Retinal pigment epithelial cell (primary cell): ENCODE data around the gene KCNE3.
A peak's percentile ranks its signal among the peaks of the same experiment; 100 is the strongest.

Source experiments
- DNase-seq: peaks from one replicate; pipeline ENCODE4 v3.0.0-alpha.2; 2010; ENCODE audit warnings: low read depth
- H3K4me3 ChIP-seq: 2 replicates; pipeline ENCODE4 v1.5.1; 2011; ENCODE audit warnings: mild to moderate bottlenecking, low read length, control low read depth, moderate library complexity
- TF ChIP-seq, protein P1 (sequence below): conservative IDR thresholded peaks from 2 replicates; pipeline ENCODE4 v1.5.1; 2011; ENCODE audit warnings: low read depth, low read length, control low read depth, inconsistent platforms

KCNE3 gene

DNA sequence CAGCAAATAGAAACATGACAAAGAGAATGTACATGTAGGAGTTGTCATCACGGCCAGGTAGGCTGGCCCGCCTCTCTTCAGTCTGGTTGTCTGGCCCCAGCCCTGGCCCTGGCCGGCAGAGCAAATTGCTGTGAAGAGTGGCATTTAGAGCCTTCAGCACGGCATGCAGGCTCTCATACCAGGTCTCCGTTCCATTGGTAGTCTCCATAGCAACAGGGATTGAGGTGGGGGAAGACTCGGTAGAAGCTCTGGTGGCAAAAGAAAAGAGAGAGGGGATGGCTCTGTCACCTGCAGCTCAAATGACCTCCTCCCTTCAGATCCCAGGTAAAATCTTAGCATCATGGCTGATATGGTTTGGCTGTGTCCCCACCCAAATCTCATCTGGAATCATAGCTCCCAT, 10.0 kb downstream of the KCNE3 start:
- no peak for DNase-seq
- TF ChIP-seq, protein P1, sequence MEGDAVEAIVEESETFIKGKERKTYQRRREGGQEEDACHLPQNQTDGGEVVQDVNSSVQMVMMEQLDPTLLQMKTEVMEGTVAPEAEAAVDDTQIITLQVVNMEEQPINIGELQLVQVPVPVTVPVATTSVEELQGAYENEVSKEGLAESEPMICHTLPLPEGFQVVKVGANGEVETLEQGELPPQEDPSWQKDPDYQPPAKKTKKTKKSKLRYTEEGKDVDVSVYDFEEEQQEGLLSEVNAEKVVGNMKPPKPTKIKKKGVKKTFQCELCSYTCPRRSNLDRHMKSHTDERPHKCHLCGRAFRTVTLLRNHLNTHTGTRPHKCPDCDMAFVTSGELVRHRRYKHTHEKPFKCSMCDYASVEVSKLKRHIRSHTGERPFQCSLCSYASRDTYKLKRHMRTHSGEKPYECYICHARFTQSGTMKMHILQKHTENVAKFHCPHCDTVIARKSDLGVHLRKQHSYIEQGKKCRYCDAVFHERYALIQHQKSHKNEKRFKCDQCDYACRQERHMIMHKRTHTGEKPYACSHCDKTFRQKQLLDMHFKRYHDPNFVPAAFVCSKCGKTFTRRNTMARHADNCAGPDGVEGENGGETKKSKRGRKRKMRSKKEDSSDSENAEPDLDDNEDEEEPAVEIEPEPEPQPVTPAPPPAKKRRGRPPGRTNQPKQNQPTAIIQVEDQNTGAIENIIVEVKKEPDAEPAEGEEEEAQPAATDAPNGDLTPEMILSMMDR = no peak
- H3K4me3 ChIP-seq = no peak overlapping the region

DNA sequence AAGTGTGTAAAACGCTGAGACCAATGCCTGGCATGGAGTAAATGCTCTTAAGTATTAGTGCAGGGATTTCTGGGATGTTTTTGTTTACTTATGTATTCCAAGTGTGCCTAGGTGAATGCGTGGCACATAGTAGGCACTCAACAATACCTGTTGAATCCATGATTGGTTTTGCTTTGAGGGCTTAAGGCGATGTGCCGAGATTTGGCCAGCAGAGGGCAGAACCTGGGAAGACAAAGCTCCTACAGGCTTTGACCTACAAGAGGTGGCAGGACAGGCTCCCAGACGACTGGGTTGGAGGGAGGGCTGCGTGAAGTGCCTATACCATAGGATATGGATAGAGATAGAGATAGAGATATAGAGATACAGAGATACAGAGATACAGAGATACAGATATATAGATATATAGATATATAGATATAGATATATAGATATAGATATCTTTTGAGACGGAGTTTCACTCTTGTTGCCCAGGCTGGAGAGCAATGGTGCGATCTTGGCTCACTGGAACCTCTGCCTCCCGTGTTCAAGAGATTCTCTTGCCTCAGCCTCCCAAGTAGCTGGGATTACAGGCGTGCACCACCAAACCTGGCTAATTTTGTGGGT, 13.9 kb downstream of the KCNE3 start:
- no peak overlapping the region for H3K4me3 ChIP-seq
- DNase-seq = no peak
- TF ChIP-seq, protein P1 = peak; percentile 91

DNA sequence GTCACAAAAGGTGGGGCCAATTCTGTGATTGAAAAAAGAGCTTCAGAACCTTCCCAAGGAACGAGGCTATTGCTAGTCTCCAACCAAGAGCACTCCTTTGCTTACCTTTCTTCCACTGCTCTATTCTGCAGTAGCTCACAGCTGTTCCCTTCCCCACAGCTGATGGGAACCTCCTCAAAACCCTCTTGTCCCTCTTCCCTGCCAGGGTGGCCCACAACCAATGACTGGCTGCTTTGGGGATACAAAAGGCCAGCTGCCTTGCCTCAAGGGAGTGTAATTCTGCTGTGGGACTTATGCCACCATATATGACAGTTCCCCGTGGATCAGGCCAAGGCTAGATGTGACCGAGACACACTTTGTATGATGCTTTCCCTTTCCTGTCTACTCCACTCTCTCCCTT, 15.0 kb downstream of the KCNE3 start:
- H3K4me3 ChIP-seq = no peak overlapping the region
- no peak for DNase-seq
- TF ChIP-seq, protein P1 = no peak

DNA sequence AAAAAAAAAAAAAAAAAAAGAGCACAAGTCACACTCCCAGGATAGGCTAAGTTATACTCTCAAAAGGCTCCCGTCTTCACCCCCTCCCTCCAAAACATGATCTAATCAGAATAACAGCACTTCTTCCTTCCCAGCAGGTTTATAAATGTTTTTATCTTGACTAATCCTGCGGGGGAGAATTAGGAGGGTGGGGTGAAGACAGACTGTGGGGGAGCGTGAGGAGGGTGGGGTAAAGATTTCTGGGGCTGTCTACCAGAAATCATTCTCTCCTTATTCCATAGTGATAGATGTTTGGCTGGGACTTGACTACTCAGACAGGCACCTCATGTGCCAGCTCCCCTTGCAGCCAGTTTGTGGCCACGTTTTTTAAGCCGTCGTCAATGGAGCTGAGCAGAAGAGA, 17.0 kb downstream of the KCNE3 start:
- DNase-seq = no peak
- no peak overlapping the region for H3K4me3 ChIP-seq
- TF ChIP-seq, protein P1 = no peak

DNA sequence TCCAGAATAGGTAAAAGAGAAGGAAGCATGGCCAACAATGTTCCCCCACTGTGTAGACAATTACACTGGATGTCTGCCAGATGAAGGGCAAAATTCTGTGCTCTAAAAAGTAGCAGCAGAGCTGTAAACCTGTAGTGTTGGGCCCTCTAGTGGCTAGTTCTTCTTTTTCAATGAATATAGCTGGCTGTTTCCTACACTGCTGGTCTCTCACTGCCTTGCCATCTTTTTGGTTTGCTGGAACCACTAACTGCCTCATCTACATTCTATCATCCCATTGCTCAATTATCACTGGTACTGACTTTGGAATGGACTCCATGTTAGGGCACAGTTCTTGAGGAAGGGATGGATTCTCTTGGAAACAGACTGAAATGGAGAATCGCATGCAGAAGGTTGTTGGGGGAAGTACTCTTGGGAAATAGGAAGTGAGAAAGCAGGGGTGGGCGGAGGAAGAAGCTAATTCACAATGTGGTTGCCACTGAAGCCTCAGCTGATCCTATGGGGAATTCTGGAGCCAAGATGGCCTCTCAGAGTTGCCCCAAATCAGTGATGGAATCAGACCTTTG, 17.9 kb downstream of the KCNE3 start:
- TF ChIP-seq, protein P1 = peak; percentile 72
- H3K4me3 ChIP-seq = no peak overlapping the region

DNA sequence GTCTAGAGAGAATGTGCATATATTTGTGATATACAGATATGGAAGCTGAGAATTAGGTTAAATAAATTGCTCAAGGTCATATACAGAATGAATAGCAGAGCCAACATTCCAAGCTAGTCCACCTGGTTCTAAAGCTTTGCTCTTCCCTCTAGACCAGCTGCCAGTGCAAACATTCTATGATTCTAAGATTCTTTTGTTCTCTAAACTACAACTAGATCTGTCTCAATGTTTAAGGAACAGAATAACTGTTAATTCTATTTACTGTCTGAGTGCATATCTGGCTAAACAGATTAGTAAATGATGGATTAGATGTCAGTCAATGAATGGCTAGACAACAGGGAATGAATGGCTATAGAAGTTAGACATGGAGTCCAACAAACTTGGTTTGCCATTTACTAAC, 19.6 kb downstream of the KCNE3 start:
- H3K4me3 ChIP-seq = no peak overlapping the region
- TF ChIP-seq, protein P1 = no peak
- no peak for DNase-seq

More for the DNA sequence above, 17.9 kb downstream of the KCNE3 start:
- DNase-seq = peak; percentile 28

DNA sequence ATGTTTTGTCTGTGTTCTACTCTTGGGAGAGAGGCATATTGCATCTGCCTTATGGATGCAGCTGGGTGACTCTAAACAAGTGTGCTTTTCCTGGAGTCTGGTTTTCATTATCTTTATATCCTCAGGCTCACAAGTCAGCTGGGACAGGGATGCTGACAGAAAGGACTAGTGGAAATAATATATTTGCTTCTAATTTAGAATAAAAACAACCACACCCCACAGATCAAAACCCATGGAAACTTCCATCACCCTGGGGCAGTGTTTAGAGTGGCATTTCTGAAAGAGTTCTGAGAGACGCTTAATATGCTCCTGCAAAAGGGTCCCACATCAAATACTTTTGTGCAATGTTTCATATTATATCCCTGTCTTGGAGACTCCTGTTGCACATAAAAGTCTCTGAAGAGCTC, 20.8 kb downstream of the KCNE3 start:
- TF ChIP-seq, protein P1 = no peak
- H3K4me3 ChIP-seq = no peak overlapping the region
- no peak for DNase-seq
